Sigmoid colon (tissue), 4 donors: ENCODE measurements around the gene BCL10.

Experiments used
- POLR2A ChIP-seq, 2 donors: fragments of 450-650 bp; IDR thresholded peaks; one replicate each; pipeline ENCODE4 v1.6.1; 2016; ENCODE audit warnings: antibody characterized with exemption in 2 of 2, mild to moderate bottlenecking in 2 of 2, moderate library complexity in 2 of 2
- POLR2AphosphoS5 ChIP-seq, 4 donors: sonication (generic); formaldehyde crosslinking; IDR thresholded peaks; one replicate each; pipeline ENCODE4 v1.6.1; 2017; ENCODE audit warnings: antibody characterized with exemption in 4 of 4
- TF ChIP-seq, protein P1 (sequence below), 4 experiments: fragments of 450-650 bp in 3 of 4; fragments of 200-600 bp in 1 of 4; IDR thresholded peaks; one replicate each; pipeline ENCODE4 v1.5.1; 2016 to 2019; ENCODE audit warnings: antibody characterized with exemption in 4 of 4, mild to moderate bottlenecking in 3 of 4, moderate library complexity in 2 of 4

- TF ChIP-seq, protein P1, sequence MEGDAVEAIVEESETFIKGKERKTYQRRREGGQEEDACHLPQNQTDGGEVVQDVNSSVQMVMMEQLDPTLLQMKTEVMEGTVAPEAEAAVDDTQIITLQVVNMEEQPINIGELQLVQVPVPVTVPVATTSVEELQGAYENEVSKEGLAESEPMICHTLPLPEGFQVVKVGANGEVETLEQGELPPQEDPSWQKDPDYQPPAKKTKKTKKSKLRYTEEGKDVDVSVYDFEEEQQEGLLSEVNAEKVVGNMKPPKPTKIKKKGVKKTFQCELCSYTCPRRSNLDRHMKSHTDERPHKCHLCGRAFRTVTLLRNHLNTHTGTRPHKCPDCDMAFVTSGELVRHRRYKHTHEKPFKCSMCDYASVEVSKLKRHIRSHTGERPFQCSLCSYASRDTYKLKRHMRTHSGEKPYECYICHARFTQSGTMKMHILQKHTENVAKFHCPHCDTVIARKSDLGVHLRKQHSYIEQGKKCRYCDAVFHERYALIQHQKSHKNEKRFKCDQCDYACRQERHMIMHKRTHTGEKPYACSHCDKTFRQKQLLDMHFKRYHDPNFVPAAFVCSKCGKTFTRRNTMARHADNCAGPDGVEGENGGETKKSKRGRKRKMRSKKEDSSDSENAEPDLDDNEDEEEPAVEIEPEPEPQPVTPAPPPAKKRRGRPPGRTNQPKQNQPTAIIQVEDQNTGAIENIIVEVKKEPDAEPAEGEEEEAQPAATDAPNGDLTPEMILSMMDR (IDR thresholded peaks at IDR 0.05) = no peak
- TF ChIP-seq POLR2AphosphoS5 (IDR thresholded peaks at IDR 0.05) (no peak), POLR2A (IDR thresholded peaks at IDR 0.05) (no peak)
Measured at GRCh38 chr1:85306236-85306635, 29.8 kb upstream of the BCL10 start.
